ENCODE results near the gene PPT1.

PPT1 gene

DNA sequence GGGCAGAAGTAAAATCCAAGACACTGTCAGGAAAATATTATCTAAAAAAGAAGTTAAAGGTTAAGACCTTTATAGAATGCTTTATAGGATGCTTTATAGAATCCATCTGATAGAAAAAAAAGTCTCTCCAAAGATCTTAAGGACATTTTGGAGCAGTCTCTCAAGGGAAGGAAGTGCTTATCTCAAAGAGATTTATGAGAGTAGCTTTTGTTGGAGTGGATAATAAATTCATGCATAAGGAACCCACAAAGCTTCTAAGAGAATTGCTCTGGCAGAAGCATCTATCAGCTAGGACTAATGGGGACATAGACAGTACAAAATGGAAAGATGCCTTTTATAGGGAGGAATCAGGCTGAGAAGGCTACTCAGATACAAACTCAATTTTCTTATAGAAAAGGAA is 69.4 kb downstream of the PPT1 start:
- Mint-ChIP-seq H3K4me3 (no peak overlapping the region), H3K36me3 (ENCODE audit: insufficient read depth) (no peaks in the 10 kb centered on the region), H3K27ac (ENCODE audit: low read depth) (no peak overlapping the region), H3K9me3 (no peaks in the 10 kb centered on the region), H3K4me1 (peaks cover 12% of the 10 kb centered on the region), H3K27me3 (no peaks in the 10 kb centered on the region)
- ATAC-seq (replicated peaks; ENCODE audit: extremely low read depth, poor library complexity, severe bottlenecking) (no peak), DNase-seq (ENCODE audit: low spot score in 2 of 2) (no peak)

DNA sequence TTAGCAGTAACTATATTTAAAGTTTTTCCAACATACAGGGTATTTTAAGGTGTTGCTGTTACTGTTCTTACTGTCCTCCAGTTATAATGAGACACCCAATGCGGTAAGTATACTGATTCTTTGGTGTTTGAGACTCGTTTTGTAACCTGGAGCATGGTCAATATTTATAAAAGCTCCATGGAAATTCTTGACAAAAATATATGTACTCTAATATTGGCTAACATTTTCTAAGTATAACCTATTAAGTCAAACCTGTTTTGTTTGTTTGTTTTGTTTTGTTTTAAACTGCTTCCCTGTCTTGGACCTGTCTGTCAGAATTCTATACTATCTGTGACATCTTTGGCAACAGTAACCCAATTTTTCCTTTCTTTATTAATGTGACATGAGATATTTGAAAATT is 72.4 kb downstream of the PPT1 start:
- no peak for DNase-seq (ENCODE audit: low spot score in 2 of 2)
- no peaks in the 10 kb centered on the region for H3K36me3 Mint-ChIP-seq (ENCODE audit: insufficient read depth)
- H3K9me3 Mint-ChIP-seq = no peaks in the 10 kb centered on the region
- ATAC-seq (replicated peaks; ENCODE audit: extremely low read depth, poor library complexity, severe bottlenecking) = no peak
- no peak overlapping the region for H3K4me3 Mint-ChIP-seq
- H3K27me3 Mint-ChIP-seq = no peaks in the 10 kb centered on the region
- H3K27ac Mint-ChIP-seq (ENCODE audit: low read depth) = no peak overlapping the region
- H3K4me1 Mint-ChIP-seq = peaks cover 3% of the 10 kb centered on the region

DNA sequence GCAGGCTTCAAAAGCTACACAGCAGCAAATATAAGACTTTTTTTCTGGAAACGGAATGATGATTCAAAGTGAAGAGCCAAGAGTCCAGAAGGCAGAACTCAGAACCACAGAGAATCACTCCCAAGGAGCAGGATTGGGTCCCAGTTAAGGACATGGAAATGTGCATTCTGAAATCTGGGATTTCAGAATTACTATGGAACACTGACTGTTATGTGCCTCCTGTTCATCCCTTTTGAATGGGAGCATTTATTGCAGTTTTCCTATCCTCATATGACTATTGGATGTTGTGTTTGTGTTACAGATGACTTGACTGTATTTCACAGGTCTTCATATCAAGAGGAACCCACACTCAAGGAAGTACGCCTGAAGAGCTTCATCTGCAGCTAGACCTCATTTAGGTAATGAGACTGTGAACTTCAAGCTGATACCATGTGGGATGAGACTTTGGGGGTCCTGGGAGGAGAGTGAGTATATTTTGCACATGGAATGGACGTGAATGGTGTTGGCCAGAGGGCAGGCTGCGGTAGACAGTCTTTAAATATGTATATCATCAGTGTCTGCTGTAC is 73.6 kb downstream of the PPT1 start:
- Mint-ChIP-seq H3K27ac (ENCODE audit: low read depth) (no peak overlapping the region), H3K4me1 (no peaks in the 10 kb centered on the region), H3K36me3 (ENCODE audit: insufficient read depth) (no peaks in the 10 kb centered on the region), H3K27me3 (no peaks in the 10 kb centered on the region), H3K9me3 (no peaks in the 10 kb centered on the region), H3K4me3 (no peak overlapping the region)
- DNase-seq (ENCODE audit: low spot score in 2 of 2) (no peak), ATAC-seq (replicated peaks; ENCODE audit: extremely low read depth, poor library complexity, severe bottlenecking) (no peak)

Data from central memory CD8-positive, alpha-beta T cell (primary cell).